Stomach (tissue), 4 donors: ENCODE data around the gene CCBE1.

Experiments
- POLR2A ChIP-seq, 4 donors: fragments of 450-650 bp; IDR thresholded peaks; one replicate each; pipeline ENCODE4 v1.6.1; 2016; ENCODE audit warnings: antibody characterized with exemption in 4 of 4, control low read depth in 2 of 4, mild to moderate bottlenecking in 1 of 4, moderate library complexity in 1 of 4
- POLR2AphosphoS5 ChIP-seq, 3 donors: sonication (generic); formaldehyde crosslinking; IDR thresholded peaks; one replicate each; pipeline ENCODE4 v1.6.1; 2016; ENCODE audit warnings: antibody characterized with exemption in 3 of 3
- TF ChIP-seq, protein P1 (sequence below), 7 experiments: fragments of 450-650 bp in 4 of 7; fragments of 200-600 bp in 3 of 7; sonication (generic) in 3 of 7; IDR thresholded peaks; one replicate each; pipeline ENCODE4 v1.5.1; 2016 to 2019; ENCODE audit warnings: antibody characterized with exemption in 7 of 7, control low read depth in 2 of 7, mild to moderate bottlenecking in 1 of 7

DNA sequence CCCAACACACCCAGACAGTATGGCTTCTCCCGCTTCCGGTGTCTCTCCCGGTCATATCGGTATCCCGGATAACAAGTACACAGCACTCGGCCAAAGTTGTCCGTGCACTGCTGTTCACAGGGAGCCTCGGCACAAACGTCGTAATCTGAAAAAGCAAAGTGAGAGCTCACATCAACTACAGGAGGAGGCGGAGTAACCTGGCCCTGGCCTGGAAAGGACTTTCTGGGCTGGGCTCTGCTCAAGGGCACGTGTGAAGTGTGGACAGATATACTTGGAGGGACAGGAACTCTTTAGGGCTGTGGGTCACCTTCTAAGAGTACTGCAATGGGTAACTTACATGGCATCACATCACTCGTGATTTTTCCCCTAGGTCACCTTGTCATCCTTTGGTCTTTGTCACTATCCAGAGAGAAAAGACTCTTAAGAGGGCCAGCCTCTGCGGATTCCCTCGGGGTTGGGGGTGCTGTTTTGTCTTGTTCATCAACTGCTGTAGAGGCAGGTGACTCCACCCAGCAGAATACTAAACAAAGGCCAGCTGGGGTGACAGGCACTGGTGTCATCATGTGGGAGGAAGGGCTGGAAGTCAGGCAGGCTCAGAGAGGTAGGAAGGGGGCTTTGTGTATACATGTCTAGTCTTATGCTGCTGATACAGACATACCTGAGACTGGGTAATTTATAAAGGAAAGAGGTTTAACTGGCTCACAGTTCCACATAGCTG is 227.6 kb downstream of the CCBE1 start:
- TF ChIP-seq, protein P1, sequence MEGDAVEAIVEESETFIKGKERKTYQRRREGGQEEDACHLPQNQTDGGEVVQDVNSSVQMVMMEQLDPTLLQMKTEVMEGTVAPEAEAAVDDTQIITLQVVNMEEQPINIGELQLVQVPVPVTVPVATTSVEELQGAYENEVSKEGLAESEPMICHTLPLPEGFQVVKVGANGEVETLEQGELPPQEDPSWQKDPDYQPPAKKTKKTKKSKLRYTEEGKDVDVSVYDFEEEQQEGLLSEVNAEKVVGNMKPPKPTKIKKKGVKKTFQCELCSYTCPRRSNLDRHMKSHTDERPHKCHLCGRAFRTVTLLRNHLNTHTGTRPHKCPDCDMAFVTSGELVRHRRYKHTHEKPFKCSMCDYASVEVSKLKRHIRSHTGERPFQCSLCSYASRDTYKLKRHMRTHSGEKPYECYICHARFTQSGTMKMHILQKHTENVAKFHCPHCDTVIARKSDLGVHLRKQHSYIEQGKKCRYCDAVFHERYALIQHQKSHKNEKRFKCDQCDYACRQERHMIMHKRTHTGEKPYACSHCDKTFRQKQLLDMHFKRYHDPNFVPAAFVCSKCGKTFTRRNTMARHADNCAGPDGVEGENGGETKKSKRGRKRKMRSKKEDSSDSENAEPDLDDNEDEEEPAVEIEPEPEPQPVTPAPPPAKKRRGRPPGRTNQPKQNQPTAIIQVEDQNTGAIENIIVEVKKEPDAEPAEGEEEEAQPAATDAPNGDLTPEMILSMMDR (IDR thresholded peaks at IDR 0.05), result no peak
- TF ChIP-seq POLR2AphosphoS5 (IDR thresholded peaks at IDR 0.05) (no peak), POLR2A (IDR thresholded peaks at IDR 0.05) (no peak)
